K562 (cell line): ENCODE measurements around the gene PLSCR3. TPM values are rescaled to one million over a fixed set of nuclear protein-coding genes. Genes with fewer than 3 reads are reported as not detected.

Experiments
- FOXA1 ChIP-seq: fragments of 450-650 bp; IDR thresholded peaks from 2 replicates; pipeline ENCODE4 v1.6.1; 2016; ENCODE audit warnings: mild to moderate bottlenecking, borderline replicate concordance
- KAT7 ChIP-seq: sonication (generic); formaldehyde crosslinking; IDR thresholded peaks from 2 replicates; pipeline ENCODE4 v1.8.0; 2022; ENCODE audit warnings: missing genetic modification reagents, mild to moderate bottlenecking, borderline replicate concordance
- NFIC ChIP-seq: fragments of 450-650 bp; IDR thresholded peaks from 2 replicates; pipeline ENCODE4 v1.6.1; 2017; ENCODE audit warnings: mild to moderate bottlenecking, inconsistent platforms
- RAD51 ChIP-seq: fragments of 450-650 bp; IDR thresholded peaks from 2 replicates; pipeline ENCODE4 v1.7.1; 2016; ENCODE audit warnings: low read depth, mild to moderate bottlenecking, borderline replicate concordance
- SMAD1 ChIP-seq: fragments of 150-350 bp; IDR thresholded peaks from 2 replicates; pipeline ENCODE4 v1.6.1; 2014; ENCODE audit warnings: low read length, low read depth; ENCODE audit not compliant: partially characterized antibody
- YY1 ChIP-seq, 3 experiments: IDR thresholded peaks; 2 replicates each; pipeline ENCODE4 v1.6.1; 2011; ENCODE audit warnings: low read length in 2 of 3, mild to moderate bottlenecking in 2 of 3, moderate library complexity in 2 of 3, borderline replicate concordance in 1 of 3, control low read depth in 1 of 3, low read depth in 1 of 3; ENCODE audit not compliant: insufficient read depth in 3 of 3, insufficient replicate concordance in 2 of 3, control insufficient read depth in 1 of 3, insufficient read length in 1 of 3; ENCODE audit errors: extremely low read depth in 1 of 3
- ZBTB7A ChIP-seq: IDR thresholded peaks from 2 replicates; pipeline ENCODE4 v1.6.1; 2011; ENCODE audit warnings: low read depth, mild to moderate bottlenecking, low read length, moderate library complexity, borderline replicate concordance; ENCODE audit not compliant: control insufficient read depth
- ZNF124 ChIP-seq: sonication (generic); formaldehyde crosslinking; IDR thresholded peaks from 2 replicates; pipeline ENCODE4 v1.8.1; 2022; ENCODE audit warnings: missing genetic modification reagents
- polyA plus RNA-seq, 8 experiments: library from polyadenylated mRNA; depleted of rRNA in 4 of 8; stranded (reverse) in 5 of 8; unstranded in 3 of 8; fragments of >200 nt; fragmentation: Nextera tagmentation in 2 of 8; fragmentation: Illumina TruSeq in 1 of 8; extraction: Ambion mirVana in 2 of 8; extraction: Trizol in 1 of 8; gene quantifications; 2 replicates each; pipeline versions ENCODE4 v1.2.1 to v1.2.3, GENCODE V29; 2011 to 2014; ENCODE audit warnings: inconsistent platforms in 1 of 8, missing spikeins in 1 of 8
- total RNA-seq, 7 experiments: library from RNA; depleted of rRNA in 6 of 7; stranded (reverse); fragments of >200 nt in 6 of 7; fragmentation: Illumina TruSeq in 2 of 7; extraction: Trizol in 2 of 7; gene quantifications; 2 replicates each; pipeline versions ENCODE4 v1.2.1 to v1.2.3, GENCODE V29; 2011 to 2021; ENCODE audit warnings: low replicate concordance in 1 of 7
- TF ChIP-seq, protein P1 (sequence below): fragments of 450-650 bp; IDR thresholded peaks from 2 replicates; pipeline ENCODE4 v1.6.1; 2016; ENCODE audit warnings: mild to moderate bottlenecking
- TF ChIP-seq, protein P2 (sequence below): sonication (generic); formaldehyde crosslinking; IDR thresholded peaks from 2 replicates; pipeline ENCODE4 v1.8.0; 2023; ENCODE audit warnings: missing genetic modification reagents, mild to moderate bottlenecking, borderline replicate concordance

The PLSCR3 gene
- total and polyA plus RNA-seq, 9 of the 15 experiments (the other 6 are each of a cell fraction or from before 2014, with no cell fraction given) = 3.2 to 16.8 (median 4.5) TPM

DNA sequence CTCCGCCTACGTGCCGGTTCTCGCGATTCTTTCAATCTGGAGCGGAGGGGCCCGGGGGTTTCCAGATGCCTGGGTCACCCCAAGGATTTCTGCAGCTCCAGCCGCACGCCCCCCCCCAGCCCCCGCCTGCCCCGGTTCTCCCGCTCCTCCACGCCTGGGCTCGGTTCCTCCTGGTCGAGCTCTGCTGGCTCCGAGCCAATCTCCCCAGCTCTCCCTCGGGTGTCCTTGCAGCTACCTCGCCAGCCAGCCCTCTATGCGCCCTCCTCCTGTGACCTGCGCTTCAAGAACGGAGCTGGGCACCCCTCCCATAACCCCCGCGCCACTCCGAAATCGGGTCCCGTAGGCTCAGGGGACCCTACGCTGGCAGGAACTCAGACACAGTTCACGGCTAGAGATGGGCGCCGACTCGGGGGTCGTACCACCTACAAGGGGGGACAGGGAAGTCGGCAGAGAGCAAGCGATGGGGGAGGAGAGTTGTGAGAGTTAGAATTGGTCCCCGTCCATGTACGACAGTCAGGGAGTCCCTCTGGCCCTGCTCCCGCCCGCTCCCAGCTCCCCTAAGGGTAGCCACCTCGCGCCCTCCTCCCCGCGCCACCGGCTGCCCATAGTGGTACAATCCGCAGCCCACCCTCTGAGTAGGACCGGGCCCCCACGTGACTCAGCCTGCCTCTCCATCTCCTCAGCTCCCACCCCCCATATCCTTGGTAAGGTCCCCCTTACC lies 45.9 kb upstream of the PLSCR3 start (continued):
- TF ChIP-seq, protein P1, sequence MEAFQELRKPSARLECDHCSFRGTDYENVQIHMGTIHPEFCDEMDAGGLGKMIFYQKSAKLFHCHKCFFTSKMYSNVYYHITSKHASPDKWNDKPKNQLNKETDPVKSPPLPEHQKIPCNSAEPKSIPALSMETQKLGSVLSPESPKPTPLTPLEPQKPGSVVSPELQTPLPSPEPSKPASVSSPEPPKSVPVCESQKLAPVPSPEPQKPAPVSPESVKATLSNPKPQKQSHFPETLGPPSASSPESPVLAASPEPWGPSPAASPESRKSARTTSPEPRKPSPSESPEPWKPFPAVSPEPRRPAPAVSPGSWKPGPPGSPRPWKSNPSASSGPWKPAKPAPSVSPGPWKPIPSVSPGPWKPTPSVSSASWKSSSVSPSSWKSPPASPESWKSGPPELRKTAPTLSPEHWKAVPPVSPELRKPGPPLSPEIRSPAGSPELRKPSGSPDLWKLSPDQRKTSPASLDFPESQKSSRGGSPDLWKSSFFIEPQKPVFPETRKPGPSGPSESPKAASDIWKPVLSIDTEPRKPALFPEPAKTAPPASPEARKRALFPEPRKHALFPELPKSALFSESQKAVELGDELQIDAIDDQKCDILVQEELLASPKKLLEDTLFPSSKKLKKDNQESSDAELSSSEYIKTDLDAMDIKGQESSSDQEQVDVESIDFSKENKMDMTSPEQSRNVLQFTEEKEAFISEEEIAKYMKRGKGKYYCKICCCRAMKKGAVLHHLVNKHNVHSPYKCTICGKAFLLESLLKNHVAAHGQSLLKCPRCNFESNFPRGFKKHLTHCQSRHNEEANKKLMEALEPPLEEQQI = no peak
- TF ChIP-seq, protein P2, sequence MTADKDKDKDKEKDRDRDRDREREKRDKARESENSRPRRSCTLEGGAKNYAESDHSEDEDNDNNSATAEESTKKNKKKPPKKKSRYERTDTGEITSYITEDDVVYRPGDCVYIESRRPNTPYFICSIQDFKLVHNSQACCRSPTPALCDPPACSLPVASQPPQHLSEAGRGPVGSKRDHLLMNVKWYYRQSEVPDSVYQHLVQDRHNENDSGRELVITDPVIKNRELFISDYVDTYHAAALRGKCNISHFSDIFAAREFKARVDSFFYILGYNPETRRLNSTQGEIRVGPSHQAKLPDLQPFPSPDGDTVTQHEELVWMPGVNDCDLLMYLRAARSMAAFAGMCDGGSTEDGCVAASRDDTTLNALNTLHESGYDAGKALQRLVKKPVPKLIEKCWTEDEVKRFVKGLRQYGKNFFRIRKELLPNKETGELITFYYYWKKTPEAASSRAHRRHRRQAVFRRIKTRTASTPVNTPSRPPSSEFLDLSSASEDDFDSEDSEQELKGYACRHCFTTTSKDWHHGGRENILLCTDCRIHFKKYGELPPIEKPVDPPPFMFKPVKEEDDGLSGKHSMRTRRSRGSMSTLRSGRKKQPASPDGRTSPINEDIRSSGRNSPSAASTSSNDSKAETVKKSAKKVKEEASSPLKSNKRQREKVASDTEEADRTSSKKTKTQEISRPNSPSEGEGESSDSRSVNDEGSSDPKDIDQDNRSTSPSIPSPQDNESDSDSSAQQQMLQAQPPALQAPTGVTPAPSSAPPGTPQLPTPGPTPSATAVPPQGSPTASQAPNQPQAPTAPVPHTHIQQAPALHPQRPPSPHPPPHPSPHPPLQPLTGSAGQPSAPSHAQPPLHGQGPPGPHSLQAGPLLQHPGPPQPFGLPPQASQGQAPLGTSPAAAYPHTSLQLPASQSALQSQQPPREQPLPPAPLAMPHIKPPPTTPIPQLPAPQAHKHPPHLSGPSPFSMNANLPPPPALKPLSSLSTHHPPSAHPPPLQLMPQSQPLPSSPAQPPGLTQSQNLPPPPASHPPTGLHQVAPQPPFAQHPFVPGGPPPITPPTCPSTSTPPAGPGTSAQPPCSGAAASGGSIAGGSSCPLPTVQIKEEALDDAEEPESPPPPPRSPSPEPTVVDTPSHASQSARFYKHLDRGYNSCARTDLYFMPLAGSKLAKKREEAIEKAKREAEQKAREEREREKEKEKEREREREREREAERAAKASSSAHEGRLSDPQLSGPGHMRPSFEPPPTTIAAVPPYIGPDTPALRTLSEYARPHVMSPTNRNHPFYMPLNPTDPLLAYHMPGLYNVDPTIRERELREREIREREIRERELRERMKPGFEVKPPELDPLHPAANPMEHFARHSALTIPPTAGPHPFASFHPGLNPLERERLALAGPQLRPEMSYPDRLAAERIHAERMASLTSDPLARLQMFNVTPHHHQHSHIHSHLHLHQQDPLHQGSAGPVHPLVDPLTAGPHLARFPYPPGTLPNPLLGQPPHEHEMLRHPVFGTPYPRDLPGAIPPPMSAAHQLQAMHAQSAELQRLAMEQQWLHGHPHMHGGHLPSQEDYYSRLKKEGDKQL = no peak
- TF ChIP-seq SMAD1 (no peak), FOXA1 (no peak), RAD51 (peak; percentile 45; the same call in 1 of the 2 replicates), ZNF124 (no peak), YY1 (IDR thresholded peaks at IDR 0.05; ENCODE audit: borderline replicate concordance in 1 of 3, control insufficient read depth in 1 of 3, extremely low read depth in 1 of 3, insufficient read depth in 3 of 3, insufficient read length in 1 of 3, insufficient replicate concordance in 2 of 3, low read depth in 1 of 3, low read length in 2 of 3) (no peak), ZBTB7A (peak; percentile 45; the same call in 1 of the 2 replicates), KAT7 (CRISPR knock-in tag) (0 out of 2 replicates have a peak, but pooled peaks have one; percentile 31), NFIC (peak; percentile 92)
- TF ChIP-seq, all 486 proteins: peak for 11
